SKM-1 (cell line): ENCODE measurements around the gene FABP3.

Source experiments
- DNase-seq: peaks from one replicate; lab custom pipeline; 2025; ENCODE audit not compliant: unreplicated experiment; lab: John Stamatoyannopoulos, UW

The FABP3 gene

GRCh38 chr1:31324992-31325391 is 47.9 kb downstream of the FABP3 start:
- DNase-seq, result no peak

- no peak for DNase-seq
Observed at GRCh38 chr1:31324093-31324492, 48.8 kb downstream of the FABP3 start.

GRCh38 chr1:31318146-31318545 is 54.7 kb downstream of the FABP3 start:
- DNase-seq, result no peak

GRCh38 chr1:31315902-31316301 is 57.0 kb downstream of the FABP3 start:
- DNase-seq, result no peak
